OCI-LY3 (cell line): ENCODE data around the gene KRT73.

Experiments used
- CTCF ChIP-seq: fragments of 200-600, 300-600 bp; sonication (generic); IDR thresholded peaks from 2 replicates; pipeline ENCODE4 v1.5.1; 2014; ENCODE audit warnings: antibody characterized with exemption, low read length, low read depth
- EZH2phosphoT487 ChIP-seq: fragments of 200-600 bp; shearing (Covaris generic); IDR thresholded peaks from 2 replicates; pipeline ENCODE4 v1.6.1; 2018; ENCODE audit warnings: antibody characterized with exemption, mixed run types, low read depth

DNA sequence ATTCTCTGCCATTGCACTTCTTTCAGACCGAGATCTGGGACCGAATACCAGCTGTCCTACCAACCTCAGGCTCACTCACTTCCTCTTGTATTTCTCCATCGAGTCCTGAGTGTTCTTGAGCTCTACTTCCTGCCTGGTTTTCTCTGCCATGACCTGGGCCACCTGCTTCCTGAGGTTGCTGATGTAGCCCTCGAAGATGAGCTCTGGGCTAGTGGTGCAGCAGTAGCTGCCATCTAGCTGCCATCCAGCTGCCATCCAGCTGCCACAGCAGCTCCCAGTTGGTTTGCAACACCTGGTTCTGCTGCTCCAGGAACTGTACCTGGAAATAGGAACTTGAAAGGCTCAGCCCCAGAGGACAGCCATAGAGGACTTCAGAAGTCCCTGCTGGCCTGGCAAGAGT is 15.0 kb upstream of the KRT73 start:
- TF ChIP-seq CTCF (no peak), EZH2phosphoT487 (no peak)
